Hindlimb muscle (tissue), 1 donor: Measurements from ENCODE around the gene USPL1. TPM values are rescaled to one million over a fixed set of nuclear protein-coding genes. Genes with fewer than 3 reads are reported as not detected.

ENCODE experiments used
- DNase-seq: peaks from one replicate; pipeline ENCODE4 v3.0.0-alpha.2; 2013
- polyA plus RNA-seq: library from polyadenylated mRNA; unstranded; fragments of 120-200 nt; gene quantifications from one replicate; pipeline ENCODE4 v1.2.1, GENCODE V29; 2013; ENCODE audit not compliant: insufficient read length

The USPL1 gene
- polyA plus RNA-seq, 1 donor, result 16.2 TPM

GRCh38 chr13:30664689-30665275, 47.1 kb downstream of the USPL1 start:
- no peak for DNase-seq

GRCh38 chr13:30665638-30666037, 47.9 kb downstream of the USPL1 start:
- DNase-seq, result no peak

- DNase-seq, result no peak
These were observed 48.4 kb downstream of the USPL1 start for GRCh38 chr13:30666113-30666512.

- no peak for DNase-seq
These were observed 49.3 kb downstream of the USPL1 start for GRCh38 chr13:30667014-30667413.

GRCh38 chr13:30668312-30668711, 50.6 kb downstream of the USPL1 start:
- DNase-seq, result no peak

GRCh38 chr13:30671271-30671815, 53.6 kb downstream of the USPL1 start:
- DNase-seq, result no peak

- DNase-seq, result peak; percentile 84
These were observed 56.2 kb downstream of the USPL1 start for GRCh38 chr13:30673669-30674521.

GRCh38 chr13:30675717-30676116, 58.0 kb downstream of the USPL1 start:
- no peak for DNase-seq

GRCh38 chr13:30676672-30677071, 59.0 kb downstream of the USPL1 start:
- DNase-seq, result no peak

GRCh38 chr13:30679483-30680330, 62.0 kb downstream of the USPL1 start:
- DNase-seq, result no peak

- DNase-seq, result no peak
These were observed 64.1 kb downstream of the USPL1 start for GRCh38 chr13:30681843-30682242.

GRCh38 chr13:30685320-30685859, 67.7 kb downstream of the USPL1 start:
- DNase-seq, result no peak

GRCh38 chr13:30685987-30686386, 68.3 kb downstream of the USPL1 start:
- DNase-seq, result no peak

- no peak for DNase-seq
These were observed 69.9 kb downstream of the USPL1 start for GRCh38 chr13:30687601-30688000.

GRCh38 chr13:30689752-30690151, 72.0 kb downstream of the USPL1 start:
- DNase-seq, result no peak

- peak; percentile 78 for DNase-seq
These were observed 72.8 kb downstream of the USPL1 start for GRCh38 chr13:30690282-30691188.

GRCh38 chr13:30692113-30692512, 74.4 kb downstream of the USPL1 start:
- DNase-seq, result no peak

GRCh38 chr13:30696278-30697176, 78.8 kb downstream of the USPL1 start:
- DNase-seq, result no peak

- no peak for DNase-seq
These were observed 79.6 kb downstream of the USPL1 start for GRCh38 chr13:30697177-30697953.

GRCh38 chr13:30697996-30698401, 80.3 kb downstream of the USPL1 start:
- DNase-seq, result no peak
